HL-60/S4 (cell line): ENCODE measurements around the gene TXNDC8.

Experiments
- in situ Hi-C: fragments of 300-500 bp; cut with MboI; formaldehyde crosslinking; loops from 2 replicates; pipeline ENCODE4 v1.14.3; 2022; ENCODE audit warnings: low sequenced_read_pairs

TXNDC8 gene

GRCh38 chr9:110282018-110282738 lies 55.5 kb downstream of the TXNDC8 start:
- in situ Hi-C loops, result no loop called here

GRCh38 chr9:110278080-110278707 lies 59.5 kb downstream of the TXNDC8 start:
- in situ Hi-C loops, result no loop called here

GRCh38 chr9:110276781-110277180 lies 60.9 kb downstream of the TXNDC8 start:
- in situ Hi-C loops, result no loop called here

- in situ Hi-C loops, result no loop called here
These were observed 67.3 kb downstream of the TXNDC8 start for GRCh38 chr9:110270211-110270995.

- in situ Hi-C loops, result no loop called here
These were observed 70.9 kb downstream of the TXNDC8 start for GRCh38 chr9:110266795-110267194.

GRCh38 chr9:110261632-110262031 lies 76.0 kb downstream of the TXNDC8 start:
- in situ Hi-C loops, result no loop called here

GRCh38 chr9:110260911-110261310 lies 76.8 kb downstream of the TXNDC8 start:
- in situ Hi-C loops, result no loop called here

GRCh38 chr9:110259566-110259965 lies 78.1 kb downstream of the TXNDC8 start:
- in situ Hi-C loops, result no loop called here

- in situ Hi-C loops, result no loop called here
These were observed 79.0 kb downstream of the TXNDC8 start for GRCh38 chr9:110258690-110259091.

- in situ Hi-C loops, result no loop called here
These were observed 79.7 kb downstream of the TXNDC8 start for GRCh38 chr9:110257956-110258355.

- in situ Hi-C loops, result no loop called here
These were observed 80.4 kb downstream of the TXNDC8 start for GRCh38 chr9:110257097-110257841.

- in situ Hi-C loops, result no loop called here
These were observed 81.1 kb downstream of the TXNDC8 start, which contains the start of gene TXN for GRCh38 chr9:110256380-110257096. TXN (minus strand) TSS chr9:110256507; CDS start chr9:110256435, 72 bp downstream.

GRCh38 chr9:110255463-110256379 lies 81.9 kb downstream of the TXNDC8 start:
- in situ Hi-C loops, result no loop called here

- in situ Hi-C loops, result no loop called here
These were observed 82.6 kb downstream of the TXNDC8 start for GRCh38 chr9:110255034-110255462.

- in situ Hi-C loops, result no loop called here
These were observed 83.2 kb downstream of the TXNDC8 start for GRCh38 chr9:110254500-110254899.
